HG02763 (cell line): ENCODE data around the gene OVCH2.
"Not testable (repeated sequence)": the region's sequence is repeated elsewhere in the genome, so short reads cannot be mapped to it uniquely, and the experiment has no call there.

Experiments
- ATAC-seq: cut with Tn5 transposase; IDR thresholded peaks from one replicate; pipeline ENCODE4 v1.9.1; 2021; ENCODE audit warnings: mild to moderate bottlenecking, moderate library complexity; ENCODE audit not compliant: unreplicated experiment

OVCH2 gene, protein sequence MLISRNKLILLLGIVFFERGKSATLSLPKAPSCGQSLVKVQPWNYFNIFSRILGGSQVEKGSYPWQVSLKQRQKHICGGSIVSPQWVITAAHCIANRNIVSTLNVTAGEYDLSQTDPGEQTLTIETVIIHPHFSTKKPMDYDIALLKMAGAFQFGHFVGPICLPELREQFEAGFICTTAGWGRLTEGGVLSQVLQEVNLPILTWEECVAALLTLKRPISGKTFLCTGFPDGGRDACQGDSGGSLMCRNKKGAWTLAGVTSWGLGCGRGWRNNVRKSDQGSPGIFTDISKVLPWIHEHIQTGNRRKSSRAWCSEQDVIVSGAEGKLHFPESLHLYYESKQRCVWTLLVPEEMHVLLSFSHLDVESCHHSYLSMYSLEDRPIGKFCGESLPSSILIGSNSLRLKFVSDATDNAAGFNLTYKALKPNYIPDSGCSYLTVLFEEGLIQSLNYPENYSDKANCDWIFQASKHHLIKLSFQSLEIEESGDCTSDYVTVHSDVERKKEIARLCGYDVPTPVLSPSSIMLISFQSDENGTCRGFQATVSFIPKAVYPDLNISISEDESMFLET

DNA sequence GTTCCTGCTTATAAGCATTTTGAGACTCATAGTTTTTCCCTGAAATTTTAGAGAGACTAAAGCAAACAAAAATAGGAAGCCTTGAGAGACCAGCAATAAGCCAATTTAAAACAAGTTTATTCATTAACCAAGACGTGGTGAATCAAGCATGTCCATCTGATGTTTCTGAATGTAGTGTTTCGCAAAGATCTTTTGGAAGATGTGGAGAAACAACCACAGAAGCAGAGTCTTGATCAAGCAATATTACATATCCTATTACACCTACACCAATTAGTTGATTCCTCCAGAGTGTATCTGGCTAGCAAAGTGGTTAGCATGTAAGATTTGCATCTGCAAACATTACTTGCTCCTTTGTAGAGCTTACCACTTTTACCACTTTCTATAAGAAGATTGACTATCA is at the start of gene OVCH2:
Gene OVCH2, minus strand, starts transcription at position 101 of the 400 bp plus-strand sequence. Its CDS starts 83 bp downstream, at position 18.
- no peak for ATAC-seq

DNA sequence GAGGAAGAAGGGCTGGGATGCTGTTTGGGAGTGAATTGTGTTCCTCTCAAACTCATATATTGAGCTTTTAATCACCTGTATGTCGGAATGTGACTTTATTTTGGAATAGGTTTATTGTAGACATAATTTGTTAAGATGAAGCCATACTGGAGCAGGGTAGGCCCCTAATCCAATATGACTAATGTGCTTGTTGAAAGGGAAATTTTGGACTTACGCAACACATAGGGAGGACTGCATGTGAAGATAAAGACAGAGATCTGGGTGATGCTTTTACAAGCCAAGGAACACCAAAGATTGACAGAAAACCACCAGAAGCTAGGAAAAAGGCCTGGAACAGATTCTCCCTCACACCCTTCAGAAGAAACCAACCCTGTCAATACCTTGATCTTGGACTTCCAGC is 43.2 kb upstream of the OVCH2 start:
- no peak for ATAC-seq

DNA sequence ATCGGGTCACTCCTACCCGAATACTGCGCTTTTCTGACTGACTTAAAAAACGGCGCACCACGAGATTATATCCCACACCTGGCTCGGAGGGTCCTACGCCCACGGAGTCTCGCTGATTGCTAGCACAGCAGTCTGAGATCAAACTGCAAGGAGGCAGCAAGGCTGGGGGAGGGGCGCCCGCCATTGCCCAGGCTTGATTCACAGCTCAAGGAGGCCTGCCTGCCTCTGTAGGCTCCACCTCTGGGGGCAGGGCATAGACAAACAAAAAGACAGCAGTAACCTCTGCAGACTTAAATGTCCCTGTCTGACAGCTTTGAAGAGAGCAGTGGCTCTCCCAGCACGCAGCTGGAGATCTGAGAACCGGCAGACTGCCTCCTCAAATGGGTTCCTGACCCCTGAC is 28.5 kb upstream of the OVCH2 start:
- ATAC-seq, result not testable (repeated sequence)

DNA sequence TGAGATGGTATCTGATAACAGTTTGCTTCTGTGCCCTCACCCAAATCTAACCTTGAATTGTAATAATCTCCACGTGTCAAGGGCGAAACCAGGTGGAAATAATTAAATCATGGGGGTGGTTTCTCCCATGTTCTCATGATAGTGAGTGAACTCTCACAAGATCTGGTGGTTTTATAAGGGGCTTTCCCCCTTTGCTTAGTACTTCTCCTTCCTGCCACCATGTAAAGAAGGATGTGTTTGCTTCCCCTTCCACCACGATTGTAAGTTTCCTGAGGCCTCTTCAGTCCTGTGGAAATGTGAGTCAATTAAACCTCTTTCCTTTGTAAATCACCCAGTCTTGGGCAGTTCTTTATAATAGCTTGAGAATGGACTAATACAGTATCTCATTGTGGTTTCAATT is 8.5 kb upstream of the OVCH2 start:
- ATAC-seq, result no peak

GRCh38 chr11:7703740-7704139 is 2.5 kb downstream of the OVCH2 start:
- no peak for ATAC-seq

GRCh38 chr11:7696424-7696823 is 9.9 kb downstream of the OVCH2 start:
- ATAC-seq, result no peak

- ATAC-seq, result no peak
Observed at GRCh38 chr11:7694235-7694634, 12.0 kb downstream of the OVCH2 start.

GRCh38 chr11:7692426-7692825 is 13.9 kb downstream of the OVCH2 start:
- no peak for ATAC-seq

- no peak for ATAC-seq
Observed at GRCh38 chr11:7691759-7692350, 14.4 kb downstream of the OVCH2 start.

- ATAC-seq, result no peak
Observed at GRCh38 chr11:7690648-7691047, 15.6 kb downstream of the OVCH2 start.

DNA sequence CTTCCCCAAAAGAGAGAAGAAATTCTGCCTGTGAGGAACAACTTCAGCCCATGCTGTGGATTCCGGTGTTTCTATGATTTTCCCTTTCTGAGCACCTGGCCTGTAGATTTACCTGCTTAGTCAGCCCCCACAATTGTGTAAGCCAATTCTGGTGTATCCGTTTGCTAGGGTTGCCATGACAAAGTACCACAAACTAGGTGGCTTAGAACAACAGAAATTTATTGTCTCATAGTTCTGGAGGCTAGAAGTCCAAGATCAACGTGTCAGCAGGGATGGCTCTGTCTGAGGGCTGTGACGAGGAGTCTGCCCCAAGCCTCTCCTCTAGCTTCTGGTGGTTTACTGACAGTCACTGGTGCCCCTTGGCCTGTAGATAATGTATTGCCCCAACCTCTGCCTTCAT is 17.0 kb downstream of the OVCH2 start:
- no peak for ATAC-seq

- ATAC-seq, result no peak
Observed at GRCh38 chr11:7688238-7688826, 17.9 kb downstream of the OVCH2 start.

DNA sequence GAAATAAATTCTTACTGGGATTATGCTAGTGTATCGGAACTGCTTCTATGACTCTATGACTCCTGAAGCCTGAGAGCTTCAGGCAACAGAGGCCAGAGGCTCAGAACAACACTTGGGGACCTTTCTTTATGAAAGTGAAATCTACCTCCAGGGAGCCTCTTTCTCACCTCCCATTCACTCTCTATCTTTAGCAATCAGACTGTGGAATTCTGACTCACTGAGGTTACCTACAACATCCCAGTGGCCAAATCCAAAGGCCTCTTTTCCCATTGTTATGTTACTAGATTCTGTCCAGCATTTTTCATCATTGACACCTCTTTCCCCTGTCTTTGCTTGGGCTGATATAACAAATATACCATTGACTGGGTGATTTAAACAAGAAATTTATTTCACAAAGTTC is 18.9 kb downstream of the OVCH2 start:
- no peak for ATAC-seq

GRCh38 chr11:7686761-7687160 is 19.5 kb downstream of the OVCH2 start:
- ATAC-seq, result no peak

- ATAC-seq, result no peak
Observed at GRCh38 chr11:7683571-7683970, 22.7 kb downstream of the OVCH2 start.

GRCh38 chr11:7677796-7678201 is 28.5 kb downstream of the OVCH2 start:
- no peak for ATAC-seq

GRCh38 chr11:7677071-7677470 is 29.2 kb downstream of the OVCH2 start:
- no peak for ATAC-seq

DNA sequence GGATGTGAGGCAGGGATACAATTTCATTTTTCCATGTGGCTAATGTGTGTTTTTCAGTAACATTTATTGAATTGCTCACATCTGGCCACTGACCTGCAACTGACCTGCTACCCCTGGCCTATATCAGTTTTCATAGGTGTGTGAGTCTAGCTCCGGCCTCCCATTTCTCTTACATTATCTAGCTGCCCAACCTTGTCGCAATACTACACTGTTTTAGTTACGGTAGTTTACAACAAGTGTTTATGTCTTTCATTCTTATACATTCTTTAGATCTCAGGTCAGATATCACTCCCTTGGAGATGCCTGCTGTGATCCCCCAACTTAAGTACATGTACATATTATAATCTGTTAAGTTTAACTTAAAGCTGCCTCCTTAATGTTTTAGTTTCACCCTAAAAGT is 30.6 kb downstream of the OVCH2 start:
- ATAC-seq, result no peak

DNA sequence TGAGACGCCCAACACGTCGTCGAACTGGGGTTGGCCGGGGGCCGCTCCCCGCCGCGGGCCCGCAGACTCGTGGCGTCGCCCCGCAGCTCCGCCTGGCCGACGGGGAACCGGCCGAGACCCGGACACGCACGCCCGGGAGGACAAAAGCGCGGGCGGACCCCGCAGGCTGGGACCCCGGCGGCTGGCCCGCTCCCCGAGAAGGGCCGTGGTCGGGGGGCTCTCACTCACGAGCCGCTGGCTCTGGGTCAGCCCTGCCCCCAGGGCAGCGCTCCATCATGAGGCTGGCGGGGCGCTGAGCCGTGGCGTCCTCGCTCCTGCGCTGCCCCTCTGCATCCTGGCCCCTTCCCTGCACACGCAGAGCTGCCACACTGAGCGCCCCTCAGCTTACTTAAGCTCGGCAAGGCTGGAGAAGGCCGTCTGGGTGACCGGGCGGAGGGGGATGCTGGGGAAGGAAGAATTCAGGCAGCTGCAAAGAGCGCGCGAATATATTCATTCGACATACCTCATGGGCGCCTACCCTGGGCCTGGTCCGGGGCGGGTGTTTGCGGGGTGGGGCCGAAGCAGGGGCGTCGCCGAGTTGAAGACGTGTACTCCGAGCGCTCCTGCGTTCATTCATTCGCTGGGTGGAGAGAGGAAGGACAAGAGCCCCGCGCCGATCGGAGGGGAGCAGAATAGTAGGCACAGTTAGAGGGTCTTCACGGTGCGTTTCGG is 32.4 kb downstream of the OVCH2 start:
- ATAC-seq, result no peak

GRCh38 chr11:7672960-7673723 is 33.1 kb downstream of the OVCH2 start, which contains the start of gene CYB5R2:
Gene CYB5R2, minus strand, starts transcription at chr11:7673500. Its CDS starts 675 bp downstream, at chr11:7672825.
- no peak for ATAC-seq
